Fibroblast of skin of right biceps (primary cell): Measurements from ENCODE around the gene ABCC2.
"Not testable (repeated sequence)": the region's sequence is repeated elsewhere in the genome, so short reads cannot be mapped to it uniquely, and the experiment has no call there.

ENCODE experiments used
- DNase-seq: peaks from one replicate; pipeline ENCODE4 v3.0.0-alpha.2; 2013

The ABCC2 gene

DNA sequence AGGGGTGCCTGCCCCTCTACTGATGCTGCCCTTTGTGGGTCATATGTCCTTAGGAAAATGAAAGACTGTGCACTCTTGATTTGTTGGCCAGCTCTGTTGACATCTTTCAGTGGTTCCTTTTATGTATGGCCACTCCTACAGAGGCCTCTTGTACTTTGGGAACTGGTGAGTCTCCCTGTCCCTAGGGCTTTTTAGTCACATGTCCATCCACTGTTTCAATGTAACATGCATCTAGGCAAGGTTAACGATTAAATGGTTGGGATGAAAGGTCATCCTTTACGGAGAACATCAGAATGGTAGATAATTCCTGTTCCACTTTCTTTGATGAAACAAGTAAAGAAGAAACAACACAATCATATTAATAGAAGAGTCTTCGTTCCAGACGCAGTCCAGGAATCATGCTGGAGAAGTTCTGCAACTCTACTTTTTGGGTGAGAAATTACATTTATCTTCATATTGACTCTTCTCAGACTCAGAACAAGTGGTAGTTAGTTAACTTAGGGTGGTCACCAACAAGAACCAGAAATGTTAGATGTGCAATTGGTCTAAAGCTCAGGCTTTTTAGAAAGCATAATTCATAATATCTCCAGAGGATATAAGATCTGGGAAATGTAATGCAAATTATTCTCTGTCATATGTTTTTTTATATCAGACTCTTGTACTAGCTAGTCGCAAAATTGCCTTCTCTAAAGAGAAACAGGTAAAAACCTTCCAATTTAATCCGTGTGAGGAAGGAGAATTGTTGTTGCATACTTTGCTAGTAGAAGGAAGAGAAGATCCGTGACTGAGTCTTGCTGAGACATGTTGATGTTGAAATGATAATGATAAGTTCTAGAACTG, at the start of gene ABCC2:
Gene ABCC2, plus strand, starts transcription at position 194 of the 840 bp plus-strand sequence. Its CDS starts 205 bp downstream, at position 399.
- DNase-seq, result no peak

DNA sequence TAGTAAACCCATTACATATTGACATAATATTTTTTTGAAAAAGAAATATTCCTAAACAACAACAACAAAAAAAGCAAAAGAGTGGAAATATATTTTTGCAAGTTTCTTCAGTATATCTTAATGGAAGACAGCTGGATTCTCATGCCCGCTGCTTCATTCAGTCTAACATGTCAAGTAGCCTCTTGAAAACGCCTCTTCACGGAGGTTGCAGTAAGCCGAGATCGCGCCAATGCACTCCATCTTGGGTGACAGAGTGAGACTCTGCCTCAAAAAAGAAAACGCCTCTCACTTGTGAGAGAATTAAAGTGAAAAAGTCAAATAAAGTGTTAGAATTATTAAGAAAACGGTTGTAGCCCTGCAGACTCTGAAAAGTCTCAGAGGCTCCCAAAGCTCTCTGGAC, 49.1 kb upstream of the ABCC2 start:
- no peak for DNase-seq

DNA sequence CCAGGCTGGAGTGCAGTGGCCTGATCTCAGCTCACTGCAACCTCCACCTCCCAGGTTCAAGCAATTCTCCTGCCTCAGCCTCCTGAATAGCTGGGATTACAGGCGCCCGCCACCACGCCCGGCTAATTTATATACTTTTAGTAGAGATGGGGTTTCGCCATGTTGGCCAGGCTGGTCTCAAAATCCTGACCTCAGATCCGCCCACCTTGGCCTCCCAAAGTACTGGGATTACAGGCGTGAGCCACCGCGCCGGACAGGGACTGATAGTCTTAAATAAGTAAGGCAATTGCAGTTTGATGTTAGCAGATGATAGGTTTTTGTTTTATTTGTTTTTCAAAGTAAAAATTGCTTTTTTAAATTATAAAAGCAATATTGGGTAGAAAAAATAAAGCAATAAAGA, 48.3 kb upstream of the ABCC2 start:
- DNase-seq, result not testable (repeated sequence)

DNA sequence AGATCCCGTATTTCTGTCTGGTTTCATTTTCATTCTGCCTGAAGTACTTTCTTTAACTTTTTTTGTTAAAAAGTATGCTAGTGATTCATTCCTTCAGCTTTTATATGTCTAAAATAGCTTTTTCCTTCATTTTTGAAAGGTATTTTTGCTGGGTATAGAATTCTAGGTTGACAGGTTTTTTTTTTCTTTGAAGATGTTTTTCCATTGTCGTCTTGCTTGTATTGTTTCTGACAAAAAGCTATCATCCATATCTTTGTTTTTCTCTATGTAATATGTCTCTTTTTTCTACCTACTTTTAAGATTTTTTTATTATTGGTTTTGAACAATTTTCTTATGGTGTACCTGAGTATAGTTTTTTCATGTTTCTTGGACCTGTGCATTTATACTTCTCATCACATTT, 42.2 kb upstream of the ABCC2 start:
- no peak for DNase-seq

DNA sequence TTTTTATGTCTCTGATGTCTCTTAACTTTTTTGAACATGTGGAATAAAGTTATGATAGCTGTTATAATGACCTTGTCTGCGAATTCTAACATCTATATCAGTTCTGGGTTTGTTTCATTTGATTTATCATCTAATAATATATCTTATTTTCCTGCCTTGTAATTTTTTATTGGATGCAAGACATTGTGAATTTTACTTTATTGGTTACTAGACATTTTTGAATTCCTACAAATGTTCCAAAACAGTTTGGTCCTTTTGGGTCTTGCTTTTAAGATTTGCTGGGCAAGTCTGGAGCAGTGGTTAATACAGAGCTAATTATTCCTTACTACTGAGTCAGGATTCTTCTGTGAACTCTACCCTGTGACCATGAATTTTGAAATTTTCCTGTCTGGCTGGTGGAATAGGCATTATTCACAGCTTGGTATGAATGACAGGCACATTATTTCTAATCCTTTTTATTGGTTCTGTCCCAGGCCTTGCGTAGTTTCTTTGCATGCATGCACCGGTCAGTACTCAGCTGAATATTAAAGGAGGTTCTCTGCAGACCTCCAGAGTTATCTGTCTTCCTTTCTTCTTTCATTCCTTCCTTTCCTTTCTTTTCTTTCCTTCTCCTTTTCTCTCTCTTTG, 41.4 kb upstream of the ABCC2 start:
- no peak for DNase-seq

DNA sequence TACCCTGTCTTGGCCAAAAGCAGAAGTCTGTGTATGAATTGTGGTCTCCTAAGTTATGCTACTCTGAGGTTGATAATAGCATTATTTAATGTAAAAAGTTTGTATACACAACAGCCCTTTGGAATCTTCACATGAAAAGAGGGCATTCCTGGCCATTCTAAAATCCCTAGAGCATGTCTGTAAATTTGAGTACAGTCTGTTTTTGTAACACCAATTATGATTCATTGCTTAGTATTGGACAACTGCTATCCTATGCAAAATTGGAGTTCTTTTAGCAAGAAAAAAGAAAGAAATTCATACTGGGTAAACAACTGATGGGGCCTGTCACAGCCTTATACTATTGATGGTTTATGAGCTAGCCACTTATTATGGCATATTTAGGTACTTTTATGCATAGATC, 40.2 kb upstream of the ABCC2 start:
- peak; percentile 25 for DNase-seq

DNA sequence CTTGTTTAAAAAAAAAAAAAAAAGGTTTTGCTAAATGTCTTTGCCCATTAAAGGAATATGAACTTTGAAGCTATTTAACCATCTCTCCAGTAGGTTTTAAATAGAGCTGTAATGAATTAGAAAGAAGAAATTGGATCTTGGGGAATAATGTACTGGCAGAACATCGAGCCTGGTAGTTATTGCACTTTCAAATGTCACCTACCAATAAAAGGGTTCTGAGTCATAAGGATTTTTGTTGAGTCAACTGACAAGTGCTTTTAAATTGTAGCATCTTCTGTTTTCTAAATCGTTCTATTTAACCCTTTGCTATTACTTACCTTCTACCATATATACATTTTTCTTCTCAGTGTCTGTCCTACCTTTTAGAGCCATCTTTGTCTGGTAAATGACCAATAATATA, 39.7 kb upstream of the ABCC2 start:
- DNase-seq, result peak; percentile 22

DNA sequence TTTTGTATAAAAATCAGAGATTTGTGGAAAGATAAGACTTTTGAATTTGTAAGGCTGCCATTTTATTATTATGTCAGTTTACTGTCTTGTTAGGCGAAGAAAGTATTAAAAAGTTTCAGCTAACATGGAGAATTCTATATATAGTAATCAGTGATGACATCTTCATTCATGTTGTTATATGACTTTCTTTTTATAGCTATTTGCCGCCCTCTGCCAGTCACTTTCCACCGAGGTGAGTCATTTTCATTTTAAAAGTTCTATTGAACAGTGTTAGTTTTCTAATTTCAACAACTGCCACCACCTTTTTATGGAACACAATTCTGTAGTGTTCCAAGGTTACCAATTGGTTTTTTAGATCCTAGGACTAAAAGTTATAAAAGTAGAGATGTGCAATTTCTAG, 38.6 kb upstream of the ABCC2 start:
- peak; percentile 3 for DNase-seq

DNA sequence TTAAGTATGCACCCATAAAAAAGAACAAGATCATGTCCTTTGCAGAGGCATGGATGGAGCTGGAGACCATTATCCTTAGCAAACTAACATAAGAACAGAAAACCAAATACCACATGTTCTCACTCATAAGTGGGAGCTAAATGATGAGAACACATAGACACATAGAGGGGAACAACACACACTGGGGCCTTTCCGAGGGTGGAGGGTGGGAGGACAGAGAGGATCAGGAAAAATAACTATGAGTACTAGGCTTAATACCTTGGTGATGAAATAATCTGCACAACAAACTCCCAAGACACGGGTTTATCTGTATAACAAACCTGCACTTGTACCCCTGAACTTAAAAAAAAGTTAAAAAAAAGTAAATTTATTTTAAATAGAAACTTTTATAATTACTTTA, 36.3 kb upstream of the ABCC2 start:
- DNase-seq, result not testable (repeated sequence)

DNA sequence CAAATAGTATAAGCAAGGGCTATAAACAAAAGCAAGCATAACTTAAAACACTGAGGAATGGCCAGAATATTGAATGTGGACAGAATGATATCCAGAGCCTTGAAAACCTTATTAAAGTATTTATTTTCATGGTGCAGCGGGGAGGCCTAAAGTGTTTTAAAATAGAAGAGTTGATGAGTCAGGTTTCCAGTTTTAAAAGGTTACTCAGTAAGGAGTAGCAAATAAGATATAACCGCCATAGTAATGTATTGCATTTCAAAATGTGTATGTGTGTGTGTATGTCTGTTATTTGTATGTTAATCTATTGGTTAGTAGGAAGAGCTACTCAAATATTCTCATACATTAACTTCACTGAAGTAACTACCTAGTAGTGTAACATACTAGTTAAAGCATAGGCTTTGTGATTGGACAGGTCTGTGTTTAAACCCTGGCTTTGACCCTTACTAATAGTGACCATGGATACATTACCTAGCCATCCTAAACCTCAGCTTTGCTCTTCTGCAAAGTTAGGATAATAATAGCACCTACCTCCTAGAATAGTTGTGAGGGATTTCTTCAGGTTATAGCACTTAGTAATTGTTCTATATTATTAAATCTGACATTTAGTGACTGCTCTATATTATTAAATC, 33.5 kb upstream of the ABCC2 start:
- no peak for DNase-seq

DNA sequence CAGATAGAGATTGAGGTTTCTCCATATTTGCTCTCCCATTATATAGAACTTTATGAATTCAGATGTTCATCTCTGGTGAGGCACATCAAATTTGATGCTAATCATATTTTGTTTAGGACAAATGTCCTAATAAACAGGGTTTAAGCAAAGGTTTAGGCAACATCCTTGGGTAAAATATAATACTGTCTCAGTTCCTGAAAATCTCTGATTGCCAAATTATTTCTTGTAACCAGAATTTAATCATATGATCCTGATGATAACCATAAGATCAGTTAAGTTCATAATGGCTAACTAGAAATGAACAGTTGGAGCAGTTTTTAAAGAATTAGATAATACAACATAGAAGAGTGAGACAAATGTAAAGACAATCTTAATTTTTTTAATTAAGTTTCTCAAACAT, 31.8 kb upstream of the ABCC2 start:
- DNase-seq, result no peak

DNA sequence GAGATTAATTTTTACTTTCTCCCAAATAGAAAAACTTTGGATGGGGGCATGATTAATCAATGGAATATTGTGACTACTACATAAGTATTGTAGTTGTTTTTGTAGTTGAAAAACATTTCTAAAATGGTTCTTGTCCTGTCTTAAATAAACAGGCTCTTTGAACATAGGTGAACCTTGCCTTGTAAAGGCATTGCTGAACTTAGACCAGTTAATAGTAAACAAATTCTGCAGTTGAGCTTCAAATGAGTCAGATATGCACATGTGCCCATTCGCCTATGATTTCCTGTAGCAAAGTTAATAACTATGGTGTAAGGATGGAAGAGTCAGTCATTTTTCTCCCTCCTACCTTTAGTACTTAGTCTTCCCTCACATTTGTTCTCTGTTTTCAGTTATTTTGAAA, 27.8 kb upstream of the ABCC2 start:
- no peak for DNase-seq

DNA sequence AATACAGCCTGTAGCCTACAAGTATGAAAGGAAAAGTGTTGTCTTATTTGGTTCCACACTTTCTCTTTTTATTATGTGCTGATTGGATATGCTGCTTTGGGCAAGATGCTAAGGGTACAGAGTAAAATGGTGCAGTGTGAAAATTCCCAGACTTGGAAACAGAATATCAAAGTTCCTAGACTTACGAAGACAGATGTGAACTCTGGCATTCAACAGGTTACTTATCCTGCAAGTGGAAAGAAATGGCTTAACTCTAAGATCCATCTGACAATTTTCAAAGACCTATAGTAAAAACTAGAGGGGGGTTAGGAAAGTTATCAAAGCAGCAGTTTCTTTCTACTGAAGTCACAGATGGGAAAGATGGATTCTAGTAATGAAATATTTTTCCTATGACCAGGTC, 26.3 kb upstream of the ABCC2 start:
- DNase-seq, result no peak

DNA sequence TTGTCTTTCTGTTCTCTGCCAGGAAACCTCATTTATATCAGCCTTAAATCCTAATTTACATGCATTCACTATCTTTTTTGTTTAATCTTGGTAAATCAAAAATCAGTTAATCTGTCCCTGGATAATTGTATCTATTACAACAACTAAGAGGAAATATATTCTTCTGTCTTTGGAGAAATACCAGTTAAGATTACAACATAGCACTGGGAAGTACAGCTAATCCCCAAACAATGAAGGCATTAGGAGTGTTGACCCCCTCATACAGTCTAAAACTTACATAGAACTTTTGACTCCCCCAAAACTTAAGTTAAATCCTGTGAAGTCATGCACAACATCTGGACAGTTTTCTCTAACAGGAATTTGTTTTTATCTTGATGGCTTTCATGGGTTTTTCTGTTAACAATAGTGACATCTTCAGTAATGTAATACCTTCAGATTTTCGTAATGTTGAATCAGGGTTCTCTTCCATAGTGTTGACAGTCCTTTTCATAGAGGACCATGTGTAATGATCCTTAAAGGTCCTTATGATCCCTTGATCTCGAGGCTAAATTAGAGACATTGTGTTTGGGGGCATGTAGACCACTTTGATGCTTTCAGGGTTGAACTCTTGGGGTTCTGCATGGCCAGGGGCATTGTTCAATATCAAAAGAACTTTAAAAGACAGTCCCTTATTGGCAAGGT, 24.1 kb upstream of the ABCC2 start:
- no peak for DNase-seq

DNA sequence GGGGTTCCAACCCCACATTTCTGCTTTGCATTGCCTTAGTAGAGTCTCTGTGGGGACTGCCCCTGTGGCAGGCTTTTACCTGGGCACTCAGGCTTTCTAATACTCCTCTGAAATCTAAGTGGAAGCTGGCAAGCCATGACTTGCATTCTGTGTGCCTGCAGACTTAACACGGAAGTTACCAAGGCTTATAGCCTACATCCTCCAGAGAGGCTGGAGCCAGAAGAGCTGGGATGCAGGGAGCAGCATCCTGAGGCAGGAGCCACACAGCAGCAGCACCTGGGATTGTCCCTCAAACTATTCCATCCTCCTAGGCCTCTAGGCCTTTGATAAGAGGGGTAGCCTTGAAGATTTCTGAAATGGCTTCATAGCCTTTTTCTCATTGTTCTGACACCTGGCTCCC, 22.1 kb upstream of the ABCC2 start:
- DNase-seq, result no peak

DNA sequence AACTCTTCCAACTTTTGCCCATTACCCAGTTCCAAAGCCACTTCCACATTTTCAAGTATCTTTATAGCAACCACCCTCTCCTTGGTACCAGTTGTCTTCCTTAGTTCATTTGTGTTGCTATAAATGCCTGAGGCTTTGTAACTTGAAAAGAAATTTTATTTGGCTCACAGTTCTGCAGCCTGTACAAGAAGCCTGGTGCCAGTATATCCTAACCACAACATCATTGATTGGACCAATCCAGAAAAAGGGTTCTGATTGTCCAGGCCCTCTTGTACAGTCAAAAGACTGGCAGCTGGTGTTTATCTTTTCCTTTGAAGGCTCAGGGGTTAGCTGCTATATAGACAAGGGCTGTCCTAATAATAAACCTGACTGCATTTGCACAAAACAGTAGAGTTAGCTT, 21.1 kb upstream of the ABCC2 start:
- DNase-seq, result no peak

DNA sequence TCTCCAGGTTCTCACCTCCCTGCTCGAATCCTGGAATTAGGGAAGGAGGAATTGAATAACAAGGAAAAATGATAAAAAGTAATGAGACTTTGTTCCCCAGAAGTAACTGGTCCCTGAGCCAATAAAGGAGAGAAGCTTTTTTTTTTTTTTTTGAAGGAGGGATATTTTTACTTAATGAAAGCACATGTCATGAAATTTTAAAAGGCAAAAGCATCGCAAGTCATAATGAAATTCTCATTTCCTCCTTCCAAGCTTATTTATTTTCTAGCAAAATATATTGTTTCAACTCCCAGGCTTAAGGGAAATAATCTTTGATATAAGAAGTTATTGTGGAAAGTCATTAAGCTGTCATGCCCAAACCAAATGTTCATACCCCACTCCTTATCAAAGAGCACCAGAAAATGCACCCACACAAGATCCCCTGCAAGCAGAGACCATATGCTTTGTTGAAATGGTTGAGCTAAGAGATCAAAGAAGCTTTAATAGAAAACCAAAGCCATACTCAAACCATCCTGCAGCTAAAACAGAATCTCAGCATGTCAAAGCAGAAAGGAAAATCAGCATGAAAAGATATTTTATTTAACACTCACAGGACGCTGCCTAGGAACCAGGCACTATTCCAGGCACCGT, 16.7 kb upstream of the ABCC2 start:
- no peak for DNase-seq

DNA sequence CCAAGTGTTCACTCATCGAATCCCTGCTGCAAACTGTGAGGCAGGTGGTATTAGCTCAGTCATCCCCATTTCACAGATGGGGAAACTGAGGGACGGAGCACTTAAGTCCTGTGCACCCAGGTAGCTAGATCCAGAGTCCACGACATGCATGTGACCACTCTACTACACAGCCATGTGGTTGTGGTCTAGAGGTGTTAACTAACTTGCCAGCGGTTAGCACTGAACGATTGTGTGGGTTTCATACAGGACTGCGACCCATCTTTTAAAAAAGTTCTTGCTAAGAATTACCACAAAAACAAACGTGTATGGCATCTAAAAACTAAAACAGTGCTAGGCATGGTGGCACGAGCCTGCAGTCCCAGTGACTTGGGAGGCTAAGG, 16.1 kb upstream of the ABCC2 start:
- DNase-seq, result no peak

DNA sequence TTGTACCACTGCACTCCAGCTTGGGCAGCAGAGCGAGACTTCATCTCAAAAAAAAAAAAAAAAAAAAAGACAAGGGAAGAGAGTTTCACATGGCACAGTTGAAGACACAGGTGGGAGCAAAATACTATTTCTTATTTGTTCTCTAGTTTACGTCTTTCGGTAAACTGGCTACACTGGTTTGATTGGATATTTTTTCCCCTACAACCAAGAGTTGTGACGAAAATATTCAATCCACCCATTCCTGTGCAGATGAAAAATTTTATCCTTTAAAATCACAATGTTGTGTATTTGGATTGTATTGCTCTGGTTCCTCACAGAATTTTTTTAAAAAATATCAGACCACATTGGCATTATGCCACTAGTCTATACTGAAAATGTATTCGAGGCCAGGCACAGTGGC, 14.5 kb upstream of the ABCC2 start:
- DNase-seq, result no peak

DNA sequence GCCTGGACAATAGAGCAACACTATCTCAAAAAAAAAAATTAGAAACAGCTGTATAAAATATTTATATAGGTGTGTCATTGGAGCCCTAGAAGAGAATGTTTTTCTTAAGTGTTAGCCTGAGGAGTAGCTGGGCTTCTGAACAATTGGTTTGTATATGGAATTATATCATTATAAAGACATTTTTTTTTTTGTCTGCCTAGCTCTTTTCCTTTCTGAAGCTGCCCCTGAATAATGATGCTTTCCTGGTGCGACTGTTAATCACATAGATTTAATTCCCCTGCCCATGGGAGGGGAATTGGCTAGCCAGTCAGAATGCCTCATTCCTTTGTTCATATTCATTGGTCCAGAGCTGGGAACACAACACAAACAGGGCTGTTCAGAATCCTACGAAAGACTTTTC, 13.9 kb upstream of the ABCC2 start:
- DNase-seq, result peak; percentile 59

DNA sequence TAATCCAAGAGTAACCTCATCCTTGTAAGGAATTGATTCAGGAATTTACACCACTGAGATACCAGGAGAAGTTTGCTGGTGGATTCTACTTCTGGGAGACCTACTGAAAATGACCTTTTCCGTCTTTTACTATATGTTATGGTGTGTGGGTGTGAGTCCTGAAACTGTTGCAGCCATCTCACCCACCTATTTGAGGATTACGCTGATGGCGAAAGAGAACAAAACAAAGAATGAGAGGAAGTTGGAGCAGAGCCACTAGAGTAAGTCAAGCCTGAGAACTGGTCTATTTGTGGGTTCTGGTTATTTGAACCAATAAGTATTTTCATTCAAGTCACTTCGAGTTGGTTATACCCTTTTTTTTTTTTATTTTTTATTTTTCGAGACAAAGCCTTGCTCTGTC, 12.7 kb upstream of the ABCC2 start:
- DNase-seq, result no peak

DNA sequence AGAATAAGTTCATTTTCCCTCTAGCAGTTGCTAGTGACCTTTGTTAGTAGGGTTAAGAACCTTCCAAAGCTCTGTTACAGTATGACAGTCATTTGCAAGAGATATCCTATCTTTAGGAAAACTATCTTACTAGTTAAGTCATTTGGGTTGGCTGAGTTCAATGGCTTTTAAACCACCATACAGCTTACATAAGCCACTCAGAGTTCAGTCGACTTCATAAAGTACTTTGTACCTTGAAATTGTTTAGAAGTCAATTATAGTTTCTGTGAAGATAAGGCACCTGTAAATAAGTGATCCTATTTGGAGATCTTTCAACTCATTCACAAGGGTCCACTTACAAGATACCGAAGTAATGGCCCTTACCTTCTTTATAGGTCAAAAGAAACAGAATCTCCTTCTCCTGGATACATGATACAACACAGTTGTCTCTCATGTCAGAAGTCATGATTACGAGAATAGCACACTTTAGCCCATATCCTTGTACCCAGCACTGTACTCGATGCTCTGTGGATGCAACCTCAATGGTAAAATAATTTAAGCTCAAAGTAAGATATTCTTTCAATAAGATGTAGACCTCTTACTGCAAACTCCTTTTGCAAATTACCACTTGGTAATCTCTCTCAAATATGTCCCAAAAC, 11.9 kb upstream of the ABCC2 start:
- no peak for DNase-seq

DNA sequence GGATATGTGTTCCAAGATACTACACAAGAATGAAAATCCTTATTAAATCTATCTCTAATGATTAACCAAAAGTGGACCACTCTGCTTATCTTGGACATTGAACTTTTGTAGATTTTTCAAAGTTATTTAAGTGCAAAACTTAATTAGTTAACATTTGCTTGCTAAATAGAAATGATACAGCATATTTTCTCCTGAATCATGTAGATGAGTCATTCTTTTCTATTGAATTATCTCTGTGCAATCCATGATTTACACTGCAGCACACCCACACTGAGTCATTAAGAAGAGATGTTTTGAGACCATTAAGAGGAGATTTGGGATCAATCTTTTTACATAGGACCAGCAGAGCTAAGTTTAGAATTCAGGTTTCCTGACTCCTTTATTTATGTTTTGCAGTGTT, 6.6 kb upstream of the ABCC2 start:
- peak; percentile 93 for DNase-seq
